Activated naive CD4-positive, alpha-beta T cell (primary cell): Measurements from ENCODE around the gene OLFML1.

Experiments used
- DNase-seq, 4 experiments: peaks; one replicate each; lab custom pipeline; 2025; lab: John Stamatoyannopoulos, UW

OLFML1 gene

GRCh38 chr11:7532405-7533145 lies 47.3 kb downstream of the OLFML1 start:
- no peak for DNase-seq

DNA sequence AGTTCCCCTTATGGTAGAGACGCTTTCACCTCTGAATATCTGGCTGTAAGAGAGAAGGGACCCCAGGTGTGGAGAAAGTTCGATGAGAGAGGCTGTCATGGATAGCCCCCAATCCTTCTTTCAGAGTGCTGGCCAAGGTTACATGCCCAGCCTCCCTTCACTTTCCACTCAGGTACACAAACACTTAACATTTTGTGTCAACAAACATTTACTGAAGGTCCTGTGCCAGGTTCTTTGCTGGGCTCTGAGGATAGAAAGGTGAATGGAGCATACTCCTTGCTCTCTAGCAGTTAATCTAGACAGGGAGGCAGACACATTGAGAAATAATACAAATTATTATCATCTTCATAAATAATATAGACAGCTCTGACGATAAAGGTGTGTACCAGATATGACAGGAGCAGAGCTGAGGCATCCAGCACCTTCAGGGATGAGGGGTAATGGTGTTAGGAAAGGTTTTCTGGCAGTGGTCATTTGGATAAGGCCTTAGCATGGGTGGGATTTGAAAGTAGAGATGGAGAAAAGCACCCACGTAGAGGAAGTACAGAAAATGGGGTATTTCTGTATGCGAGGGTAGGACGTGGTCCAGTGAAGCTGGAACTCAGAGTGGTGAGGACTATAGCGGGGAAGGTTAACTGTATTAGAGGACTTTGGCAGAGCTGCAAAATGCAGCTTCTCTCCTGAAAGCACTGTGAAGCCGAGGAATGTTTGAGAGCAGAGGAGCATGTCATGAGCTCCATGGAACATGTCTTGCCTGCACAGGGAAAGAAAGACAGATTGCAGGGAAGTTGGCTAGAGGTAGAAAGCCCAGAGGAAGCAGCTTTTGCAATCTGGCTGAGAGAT lies 48.1 kb downstream of the OLFML1 start:
- DNase-seq, result no peak

DNA sequence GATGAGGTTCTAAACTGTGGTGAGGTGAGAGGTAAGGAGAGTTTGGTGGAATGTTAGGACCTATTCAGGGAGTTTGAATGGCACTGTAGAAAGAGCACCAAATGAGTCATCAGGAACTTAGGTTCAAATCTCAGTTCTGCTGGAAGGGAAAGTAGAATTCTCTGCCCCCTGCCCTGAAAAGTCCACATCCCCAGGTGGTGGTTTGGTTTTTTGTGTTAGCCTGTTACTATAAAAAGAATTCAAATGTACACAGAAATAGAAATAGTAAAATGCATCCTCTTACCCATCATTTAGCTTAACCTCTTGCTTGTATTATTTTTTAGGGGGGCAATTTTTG lies 48.7 kb downstream of the OLFML1 start:
- no peak for DNase-seq

- no peak for DNase-seq
Observed at GRCh38 chr11:7536100-7536499, 50.8 kb downstream of the OLFML1 start.

GRCh38 chr11:7537265-7537664 lies 52.0 kb downstream of the OLFML1 start:
- no peak for DNase-seq

DNA sequence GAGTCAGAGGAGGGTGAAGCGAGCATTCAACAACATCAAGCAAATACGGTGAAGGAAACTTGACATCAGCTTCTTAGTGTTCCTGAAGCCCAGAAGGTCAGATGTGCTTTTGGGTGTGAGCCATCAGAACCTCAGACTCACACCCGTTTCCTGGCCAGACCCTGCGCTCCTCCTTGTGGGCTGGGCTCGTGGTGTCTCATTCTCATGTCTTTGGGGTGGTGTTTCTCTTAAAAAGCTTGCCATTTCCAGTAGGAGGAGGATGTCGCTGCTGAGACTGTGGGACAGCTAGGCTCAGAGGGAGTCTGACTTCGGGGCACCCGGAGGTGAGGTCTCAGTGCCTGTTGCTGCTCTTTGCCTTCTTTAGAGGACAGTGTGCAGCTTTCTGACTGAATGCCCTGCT lies 52.7 kb downstream of the OLFML1 start:
- DNase-seq, result no peak

DNA sequence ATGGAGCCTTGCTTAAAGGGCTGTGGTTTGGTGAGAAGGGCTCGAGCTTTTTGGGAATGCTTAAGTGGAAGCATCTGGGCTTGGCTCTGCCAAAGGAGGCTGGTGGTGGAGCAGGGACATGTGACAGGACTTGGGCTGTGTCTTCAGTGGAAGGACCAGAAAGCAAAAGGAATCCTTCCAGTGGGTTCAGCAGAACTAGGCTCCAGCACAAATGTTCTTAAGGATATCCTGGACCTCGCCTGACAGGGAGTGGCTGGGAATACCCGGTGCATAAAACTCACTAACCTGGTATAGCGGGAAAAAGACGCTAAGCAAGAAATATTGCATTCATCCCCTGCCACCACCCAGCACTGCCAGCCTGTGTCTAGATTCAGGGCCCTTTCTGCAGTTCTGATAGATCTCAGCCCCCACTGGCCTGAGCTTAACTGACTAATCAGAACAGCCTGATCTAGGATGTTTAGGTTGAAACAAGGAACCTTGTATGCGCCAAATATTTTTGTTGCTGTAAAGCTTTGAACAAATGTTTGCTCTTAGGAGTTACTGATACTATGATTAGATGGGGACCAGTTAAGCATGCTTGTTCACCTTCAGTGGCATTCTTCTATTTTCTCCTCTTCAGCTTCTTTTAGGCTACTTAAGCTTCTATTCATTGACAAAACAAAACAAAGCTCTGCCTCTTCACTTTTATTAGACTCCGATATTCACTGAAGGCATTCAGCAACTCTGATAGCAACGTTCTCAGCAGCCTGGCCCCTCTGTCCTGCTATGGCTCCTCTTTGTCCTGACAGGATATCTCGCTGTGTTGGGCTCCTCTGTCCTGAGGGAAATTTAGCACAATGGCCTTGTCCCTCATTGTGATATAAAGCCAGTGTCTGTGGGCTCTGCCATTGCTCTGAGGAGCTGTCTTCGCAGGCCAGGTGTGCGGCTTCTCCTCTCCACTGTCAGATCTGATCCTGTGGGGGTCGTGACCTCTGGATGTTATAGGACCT lies 53.5 kb downstream of the OLFML1 start:
- DNase-seq, result no peak

- DNase-seq, result no peak
Observed at GRCh38 chr11:7540830-7541555, 55.7 kb downstream of the OLFML1 start.

- no peak for DNase-seq
Observed at GRCh38 chr11:7543302-7543701, 58.0 kb downstream of the OLFML1 start.

GRCh38 chr11:7544021-7544420 lies 58.7 kb downstream of the OLFML1 start:
- no peak for DNase-seq

- no peak for DNase-seq
Observed at GRCh38 chr11:7545611-7546010, 60.3 kb downstream of the OLFML1 start.

DNA sequence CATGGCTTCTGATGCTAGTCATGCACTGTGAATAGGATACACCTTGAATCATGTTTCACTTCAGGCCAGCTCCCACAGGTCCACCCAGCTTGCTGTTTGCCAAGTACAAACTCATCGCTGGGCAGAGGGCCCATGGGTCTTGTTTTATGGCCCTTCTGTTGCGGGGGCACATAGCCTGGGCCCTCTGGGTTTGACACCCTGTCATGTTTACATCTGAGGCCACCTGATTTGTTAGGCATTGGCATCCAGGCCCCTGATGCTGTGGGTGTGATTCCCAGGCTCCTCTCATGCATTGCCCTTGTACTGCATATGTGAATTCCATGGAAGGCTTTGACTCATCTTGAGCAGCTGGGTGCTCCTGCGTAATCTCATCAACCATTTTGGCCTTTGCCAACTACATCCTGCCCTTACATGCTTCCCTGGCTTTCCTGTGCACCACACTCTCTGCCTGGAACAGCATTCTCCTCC lies 61.1 kb downstream of the OLFML1 start:
- no peak for DNase-seq

DNA sequence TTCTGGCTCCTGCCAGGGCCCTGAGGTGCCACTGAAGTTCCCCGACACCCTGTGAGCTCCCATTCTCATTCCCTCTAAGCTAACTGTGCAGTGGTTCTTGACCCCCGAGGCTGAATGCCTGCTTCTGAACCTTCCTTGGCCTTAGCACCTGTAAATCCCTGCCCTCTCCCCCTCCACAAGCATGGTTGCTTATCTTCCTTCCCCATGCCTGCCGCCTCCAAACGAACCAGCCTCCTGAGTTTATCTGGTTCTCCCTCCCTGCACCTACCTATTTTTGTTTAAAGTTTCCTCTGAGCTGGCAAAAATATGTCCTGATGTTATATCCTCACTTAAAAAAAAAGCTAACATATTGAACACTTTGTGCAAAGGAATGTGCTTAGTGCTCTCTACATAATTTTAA lies 62.4 kb downstream of the OLFML1 start:
- no peak for DNase-seq

DNA sequence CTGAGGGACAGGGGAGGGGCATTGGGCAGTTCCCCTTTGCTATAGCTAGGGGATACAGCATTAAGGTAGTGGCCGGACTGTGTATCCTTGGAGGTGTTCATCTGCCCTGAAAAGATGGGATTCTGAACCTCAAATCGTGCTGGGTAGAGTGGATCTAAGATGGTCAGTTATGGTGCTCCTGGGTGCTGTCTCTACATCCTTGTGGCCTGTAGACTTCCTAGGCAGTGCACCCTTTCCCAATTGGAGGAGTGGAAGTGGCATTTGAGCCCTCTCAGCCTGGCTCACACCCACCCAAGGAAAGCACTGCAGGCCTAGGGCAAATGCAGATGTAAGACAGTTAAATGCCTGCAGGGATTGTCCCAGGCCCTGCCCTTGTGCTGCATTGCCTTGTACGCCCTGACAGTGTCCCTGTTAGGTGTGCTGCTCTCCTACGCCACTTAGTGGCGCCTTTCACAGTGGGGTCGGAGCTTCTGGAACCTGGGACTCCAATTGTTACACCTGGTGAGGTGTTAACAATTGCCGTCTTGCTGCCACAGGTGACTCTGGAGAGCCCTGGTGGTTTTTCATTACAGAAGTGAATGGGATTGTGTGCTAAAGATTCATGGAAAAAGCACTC lies 63.5 kb downstream of the OLFML1 start:
- peak in 1 of 4 experiments; percentile 3 for DNase-seq

GRCh38 chr11:7549681-7550080 lies 64.4 kb downstream of the OLFML1 start:
- no peak for DNase-seq

DNA sequence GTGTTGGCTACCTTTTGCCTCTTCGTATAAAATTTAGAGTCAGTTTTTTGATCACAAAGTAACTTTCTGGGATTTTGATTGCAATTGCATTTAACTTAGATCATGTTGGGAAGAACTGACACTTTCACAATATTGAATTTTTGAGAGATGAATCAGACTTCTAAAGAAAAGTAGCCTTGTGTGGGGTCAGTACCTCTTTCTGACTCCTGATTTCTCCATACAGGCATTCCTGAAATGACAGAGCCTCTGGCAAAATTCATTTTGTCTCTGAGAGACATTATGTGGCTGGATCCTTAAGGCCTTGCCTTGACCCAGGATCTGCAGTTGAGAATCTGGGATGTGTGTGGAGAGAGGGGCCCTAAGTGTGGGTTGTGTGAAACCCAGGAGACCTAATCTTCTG lies 66.3 kb downstream of the OLFML1 start:
- no peak for DNase-seq

- no peak for DNase-seq
Observed at GRCh38 chr11:7552666-7553065, 67.4 kb downstream of the OLFML1 start.

DNA sequence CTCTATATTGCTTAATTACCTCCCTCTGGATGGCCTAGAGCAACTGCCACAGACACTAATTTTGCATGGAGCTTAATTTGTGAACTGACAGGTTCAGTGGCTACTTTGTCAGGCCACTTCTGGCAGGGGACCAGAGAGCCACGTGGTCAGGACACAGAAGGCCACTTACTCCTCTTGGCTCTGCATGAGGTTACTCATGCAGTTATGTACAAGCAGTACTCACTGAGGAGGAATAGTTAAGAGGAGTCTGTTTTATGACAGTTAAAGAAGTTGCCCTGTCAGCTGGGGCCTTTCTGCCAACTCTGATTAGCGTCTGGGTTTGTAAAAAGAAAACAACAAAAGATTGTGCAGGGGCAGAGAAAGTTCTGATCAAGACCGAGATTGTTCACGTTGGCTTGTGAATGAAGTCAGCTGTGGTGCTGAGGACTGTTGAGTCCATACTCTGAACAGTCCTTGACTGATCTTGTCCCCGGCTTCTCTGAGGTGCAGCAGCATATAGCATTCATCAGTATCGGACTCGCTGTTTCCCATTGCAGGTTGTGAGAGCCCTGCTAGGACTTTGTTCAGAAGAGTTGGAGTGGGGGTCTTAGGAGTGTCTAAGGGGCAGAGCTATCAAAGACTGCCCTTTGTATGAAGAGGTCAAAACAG lies 69.9 kb downstream of the OLFML1 start:
- no peak for DNase-seq

GRCh38 chr11:7558046-7558445 lies 72.7 kb downstream of the OLFML1 start:
- no peak for DNase-seq
